Upper lobe of left lung (tissue), 4 donors: ENCODE results near the gene AZU1.

Experiments used
- EP300 ChIP-seq, 4 donors: sonication (generic); formaldehyde crosslinking; IDR thresholded peaks; one replicate each; pipeline ENCODE4 v1.5.1; 2017; ENCODE audit warnings: antibody characterized with exemption in 4 of 4, control low read depth in 2 of 4
- POLR2A ChIP-seq, 4 donors: fragments of 450-650 bp; IDR thresholded peaks; one replicate each; pipeline ENCODE4 v1.5.1; 2016 to 2017; ENCODE audit warnings: antibody characterized with exemption in 4 of 4, mild to moderate bottlenecking in 2 of 4
- POLR2AphosphoS5 ChIP-seq, 2 donors: sonication (generic); formaldehyde crosslinking; IDR thresholded peaks; one replicate each; pipeline ENCODE4 v1.5.1; 2017; ENCODE audit warnings: antibody characterized with exemption in 2 of 2
- TF ChIP-seq, protein P1 (sequence below), 6 experiments: fragments of 450-650 bp in 4 of 6; fragments of 200-600 bp in 2 of 6; sonication (generic) in 2 of 6; IDR thresholded peaks; one replicate each; pipeline ENCODE4 v1.5.1; 2016 to 2019; ENCODE audit warnings: antibody characterized with exemption in 6 of 6

DNA sequence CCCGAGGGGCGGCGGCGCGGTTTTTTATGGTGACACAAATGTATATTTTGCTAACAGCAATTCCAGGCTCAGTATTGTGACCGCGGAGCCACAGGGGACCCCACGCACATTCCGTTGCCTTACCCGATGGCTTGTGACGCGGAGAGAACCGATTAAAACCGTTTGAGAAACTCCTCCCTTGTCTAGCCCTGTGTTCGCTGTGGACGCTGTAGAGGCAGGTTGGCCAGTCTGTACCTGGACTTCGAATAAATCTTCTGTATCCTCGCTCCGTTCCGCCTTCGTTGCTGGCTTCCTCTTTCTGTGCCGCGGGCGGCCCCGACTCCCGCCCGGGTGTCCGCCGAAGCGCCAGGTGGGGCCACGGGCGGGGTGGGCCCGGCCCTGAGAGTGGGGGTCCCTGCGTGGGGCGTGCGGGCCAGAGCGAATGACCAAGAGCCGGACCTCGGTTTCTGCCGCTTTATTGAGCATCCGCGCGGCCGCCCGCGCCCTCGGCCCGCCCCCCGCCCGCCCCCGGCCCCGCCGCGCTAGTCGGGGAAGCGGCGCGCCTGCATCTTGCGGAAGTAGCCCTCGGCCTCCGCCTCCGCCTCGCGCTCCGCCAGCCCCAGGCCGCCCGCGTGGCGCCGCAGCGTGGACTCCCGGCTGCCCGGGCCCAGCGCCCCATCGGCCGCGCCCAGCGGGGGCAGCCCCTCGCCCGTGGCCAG, 15.4 kb upstream of the AZU1 start:
- TF ChIP-seq, protein P1, sequence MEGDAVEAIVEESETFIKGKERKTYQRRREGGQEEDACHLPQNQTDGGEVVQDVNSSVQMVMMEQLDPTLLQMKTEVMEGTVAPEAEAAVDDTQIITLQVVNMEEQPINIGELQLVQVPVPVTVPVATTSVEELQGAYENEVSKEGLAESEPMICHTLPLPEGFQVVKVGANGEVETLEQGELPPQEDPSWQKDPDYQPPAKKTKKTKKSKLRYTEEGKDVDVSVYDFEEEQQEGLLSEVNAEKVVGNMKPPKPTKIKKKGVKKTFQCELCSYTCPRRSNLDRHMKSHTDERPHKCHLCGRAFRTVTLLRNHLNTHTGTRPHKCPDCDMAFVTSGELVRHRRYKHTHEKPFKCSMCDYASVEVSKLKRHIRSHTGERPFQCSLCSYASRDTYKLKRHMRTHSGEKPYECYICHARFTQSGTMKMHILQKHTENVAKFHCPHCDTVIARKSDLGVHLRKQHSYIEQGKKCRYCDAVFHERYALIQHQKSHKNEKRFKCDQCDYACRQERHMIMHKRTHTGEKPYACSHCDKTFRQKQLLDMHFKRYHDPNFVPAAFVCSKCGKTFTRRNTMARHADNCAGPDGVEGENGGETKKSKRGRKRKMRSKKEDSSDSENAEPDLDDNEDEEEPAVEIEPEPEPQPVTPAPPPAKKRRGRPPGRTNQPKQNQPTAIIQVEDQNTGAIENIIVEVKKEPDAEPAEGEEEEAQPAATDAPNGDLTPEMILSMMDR (IDR thresholded peaks at IDR 0.05): no peak
- TF ChIP-seq POLR2AphosphoS5 (IDR thresholded peaks at IDR 0.05) (no peak), POLR2A (IDR thresholded peaks at IDR 0.05) (no peak), EP300 (IDR thresholded peaks at IDR 0.05) (no peak)
